ENCODE data around the gene CAP1. TPM values are rescaled to one million over a fixed set of nuclear protein-coding genes. Genes with fewer than 3 reads are reported as not detected.

CAP1 gene
- total RNA-seq, 1 donor = 671 TPM

DNA sequence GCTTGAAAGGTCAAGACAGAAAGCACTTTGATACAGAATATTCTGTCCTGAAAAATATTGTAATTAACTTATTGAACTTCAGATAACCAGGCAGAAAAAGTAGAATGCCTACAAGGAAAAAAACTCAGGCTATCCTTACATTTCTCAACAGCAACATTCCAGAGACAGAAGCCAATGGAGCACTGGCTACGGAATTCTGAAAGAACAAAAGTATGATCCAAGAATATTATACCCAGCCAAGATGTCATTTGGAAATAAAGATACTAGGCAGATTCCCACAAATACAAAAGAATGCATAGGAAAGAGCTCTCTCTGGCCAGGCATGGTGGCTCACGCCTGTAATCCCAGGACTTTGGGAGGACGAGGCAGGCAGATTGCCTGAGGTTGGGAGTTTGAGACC lies 62.4 kb downstream of the CAP1 start:
- no peak overlapping the region for H3K4me3 ChIP-seq (ENCODE audit: low read depth, low read length)
- DNase-seq (ENCODE audit: low read depth) = no peak
- TF ChIP-seq, protein P1, sequence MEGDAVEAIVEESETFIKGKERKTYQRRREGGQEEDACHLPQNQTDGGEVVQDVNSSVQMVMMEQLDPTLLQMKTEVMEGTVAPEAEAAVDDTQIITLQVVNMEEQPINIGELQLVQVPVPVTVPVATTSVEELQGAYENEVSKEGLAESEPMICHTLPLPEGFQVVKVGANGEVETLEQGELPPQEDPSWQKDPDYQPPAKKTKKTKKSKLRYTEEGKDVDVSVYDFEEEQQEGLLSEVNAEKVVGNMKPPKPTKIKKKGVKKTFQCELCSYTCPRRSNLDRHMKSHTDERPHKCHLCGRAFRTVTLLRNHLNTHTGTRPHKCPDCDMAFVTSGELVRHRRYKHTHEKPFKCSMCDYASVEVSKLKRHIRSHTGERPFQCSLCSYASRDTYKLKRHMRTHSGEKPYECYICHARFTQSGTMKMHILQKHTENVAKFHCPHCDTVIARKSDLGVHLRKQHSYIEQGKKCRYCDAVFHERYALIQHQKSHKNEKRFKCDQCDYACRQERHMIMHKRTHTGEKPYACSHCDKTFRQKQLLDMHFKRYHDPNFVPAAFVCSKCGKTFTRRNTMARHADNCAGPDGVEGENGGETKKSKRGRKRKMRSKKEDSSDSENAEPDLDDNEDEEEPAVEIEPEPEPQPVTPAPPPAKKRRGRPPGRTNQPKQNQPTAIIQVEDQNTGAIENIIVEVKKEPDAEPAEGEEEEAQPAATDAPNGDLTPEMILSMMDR (IDR thresholded peaks at IDR 0.05; ENCODE audit: insufficient read depth, low read depth, low read length) = no peak

DNA sequence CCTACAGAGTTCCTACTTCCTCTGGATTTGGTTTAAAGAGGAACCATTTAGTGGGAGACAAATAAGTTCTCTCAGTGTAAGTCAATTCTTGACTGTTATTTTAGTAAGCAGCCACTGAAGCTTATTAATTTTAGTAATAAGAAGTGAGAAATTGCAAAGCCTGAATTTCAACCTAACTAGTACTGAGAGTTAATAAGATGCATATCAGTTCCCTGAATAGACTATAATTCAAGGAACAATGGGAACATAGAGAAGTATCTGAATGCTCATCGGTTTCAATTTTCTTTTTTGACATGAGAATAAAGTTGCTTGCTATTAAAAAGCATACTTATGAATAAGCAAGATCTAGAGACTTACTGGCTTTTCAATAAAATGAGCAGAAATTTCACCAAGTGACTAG lies 64.5 kb downstream of the CAP1 start:
- DNase-seq (ENCODE audit: low read depth) = no peak
- TF ChIP-seq, protein P1 (IDR thresholded peaks at IDR 0.05; ENCODE audit: insufficient read depth, low read depth, low read length) = no peak
- H3K4me3 ChIP-seq (ENCODE audit: low read depth, low read length) = no peak overlapping the region

DNA sequence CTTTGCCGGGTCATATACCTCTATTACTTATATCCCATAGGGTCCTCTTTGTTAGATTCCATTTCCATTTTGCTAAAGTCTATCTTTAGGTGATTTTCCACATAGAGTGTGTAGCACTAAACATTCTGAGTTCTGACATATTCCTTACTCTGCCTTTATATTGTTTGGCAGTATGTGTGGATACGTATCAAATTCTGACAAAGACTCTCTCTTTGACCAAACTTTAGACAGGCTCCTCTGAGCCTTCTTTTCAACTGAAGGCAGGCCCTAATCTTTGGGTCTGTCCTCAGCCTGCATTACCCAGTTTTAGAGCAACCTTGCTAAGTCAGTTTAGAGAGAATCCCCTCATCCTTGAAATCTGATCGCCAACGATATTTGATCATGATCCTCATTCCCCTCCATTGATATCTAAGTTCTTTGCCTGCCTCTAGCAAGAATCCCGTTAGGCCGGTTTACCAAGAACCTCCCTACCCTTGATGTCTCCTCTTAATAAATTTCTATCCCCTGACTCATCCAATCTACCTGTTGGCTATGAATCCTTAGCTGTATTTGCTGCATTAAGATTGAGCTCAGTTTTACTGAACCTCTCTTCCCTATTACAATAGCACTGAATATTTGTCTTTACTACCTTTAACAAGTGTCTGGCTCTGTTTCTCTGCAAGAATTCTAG lies 66.9 kb downstream of the CAP1 start:
- TF ChIP-seq, protein P1 (IDR thresholded peaks at IDR 0.05; ENCODE audit: insufficient read depth, low read depth, low read length) = no peak
- DNase-seq (ENCODE audit: low read depth) = no peak
- H3K4me3 ChIP-seq (ENCODE audit: low read depth, low read length) = no peak overlapping the region

GRCh38 chr1:40110389-40110788 lies 69.9 kb downstream of the CAP1 start:
- TF ChIP-seq, protein P1 (IDR thresholded peaks at IDR 0.05; ENCODE audit: insufficient read depth, low read depth, low read length) = no peak

DNA sequence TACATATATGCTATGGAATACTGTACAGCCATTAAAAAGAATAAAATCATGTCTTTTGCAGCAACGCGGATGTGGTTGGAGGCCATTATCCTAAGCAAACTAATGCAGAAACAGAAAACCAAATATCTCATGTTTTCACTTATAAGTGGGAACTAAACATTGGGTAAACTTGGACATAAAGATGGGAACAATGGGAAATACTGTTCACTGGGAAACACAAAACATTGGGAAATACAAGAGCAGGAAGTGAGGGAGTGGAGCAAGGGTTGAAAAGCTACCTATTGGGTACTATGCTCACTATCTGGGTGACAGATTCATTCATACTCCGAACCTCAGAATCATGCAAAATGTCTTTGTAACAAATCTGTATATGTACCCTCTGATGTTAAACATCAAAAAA lies 73.9 kb downstream of the CAP1 start:
- no peak for DNase-seq (ENCODE audit: low read depth)
- no peak overlapping the region for H3K4me3 ChIP-seq (ENCODE audit: low read depth, low read length)
- TF ChIP-seq, protein P1 (IDR thresholded peaks at IDR 0.05; ENCODE audit: insufficient read depth, low read depth, low read length) = no peak

More at GRCh38 chr1:40110389-40110788, 69.9 kb downstream of the CAP1 start:
- no peak for DNase-seq (ENCODE audit: low read depth)
- H3K4me3 ChIP-seq (ENCODE audit: low read depth, low read length) = no peak overlapping the region

GRCh38 chr1:40120128-40120527 lies 79.6 kb downstream of the CAP1 start:
- no peak for DNase-seq (ENCODE audit: low read depth)
- H3K4me3 ChIP-seq (ENCODE audit: low read depth, low read length) = no peak overlapping the region
- TF ChIP-seq, protein P1 (IDR thresholded peaks at IDR 0.05; ENCODE audit: insufficient read depth, low read depth, low read length) = no peak

Other genes with a start within 250 kb of the CAP1 start
- gene TRIT1, start 157.2 kb upstream of the CAP1 start, total RNA-seq = 19.6 and 23.3 TPM in 2 replicates
- under 0.01 TPM in 1 of 2 replicates, not detected in the other for gene MYCL, start 138.8 kb upstream of the CAP1 start, total RNA-seq
- gene MFSD2A, start 85.6 kb upstream of the CAP1 start, total RNA-seq = 2.6 and 6.0 TPM in 2 replicates
- 38.3 and 70.8 TPM in 2 replicates for gene PPT1, start 56.5 kb downstream of the CAP1 start, total RNA-seq
- 20.3 and 26.3 TPM in 2 replicates for gene RLF, start 120.7 kb downstream of the CAP1 start, total RNA-seq
- not detected in 2 replicates for gene TMCO2, start 207.2 kb downstream of the CAP1 start, total RNA-seq
- 74.4 and 110 TPM in 2 replicates for gene ZMPSTE24, start 217.5 kb downstream of the CAP1 start, total RNA-seq

All from fibroblast of villous mesenchyme (primary cell).